HG02870 (cell line): ENCODE results near the gene PSORS1C1.

ENCODE experiments used
- ATAC-seq: cut with Tn5 transposase; IDR thresholded peaks from one replicate; pipeline ENCODE4 v1.9.1; 2021; ENCODE audit warnings: mild to moderate bottlenecking, moderate library complexity; ENCODE audit not compliant: unreplicated experiment

The PSORS1C1 gene

DNA sequence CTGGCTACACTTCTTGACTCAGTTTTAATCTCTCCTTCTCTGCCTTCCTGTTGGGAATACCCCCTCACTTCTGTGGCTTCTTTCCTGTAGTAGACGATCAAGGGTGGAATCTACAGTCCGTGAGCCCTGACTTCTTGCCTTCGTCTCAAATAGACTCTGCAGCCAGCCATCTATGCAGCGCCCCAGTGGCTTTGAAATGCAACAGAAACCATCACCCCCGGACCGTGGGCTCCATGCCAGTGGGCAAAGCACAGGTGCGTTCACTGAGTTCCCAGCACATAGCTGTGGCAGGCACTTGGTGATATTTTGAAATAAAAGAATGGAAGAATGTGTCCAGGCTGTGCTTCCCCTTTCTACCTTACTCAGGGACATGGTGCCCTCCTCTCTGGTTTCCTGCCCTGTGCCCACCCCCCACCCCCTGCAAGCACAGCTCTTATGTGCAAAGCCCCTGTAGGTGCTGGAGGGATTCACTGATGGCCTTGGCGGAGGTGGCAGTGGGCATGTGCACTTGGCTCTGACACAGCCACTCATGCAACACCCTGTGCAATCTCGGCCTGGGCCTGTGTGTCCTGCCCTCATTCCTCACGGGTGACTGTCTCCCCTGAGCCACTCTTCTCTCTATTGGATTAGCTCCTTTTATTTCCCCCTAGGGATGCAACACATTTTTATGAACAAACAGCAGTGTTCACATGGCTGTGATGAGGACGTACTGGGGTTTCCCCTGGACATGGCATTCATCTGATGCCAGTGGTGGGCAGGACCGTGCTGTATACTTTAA is 11.2 kb downstream of the PSORS1C1 start:
- no peak for ATAC-seq

DNA sequence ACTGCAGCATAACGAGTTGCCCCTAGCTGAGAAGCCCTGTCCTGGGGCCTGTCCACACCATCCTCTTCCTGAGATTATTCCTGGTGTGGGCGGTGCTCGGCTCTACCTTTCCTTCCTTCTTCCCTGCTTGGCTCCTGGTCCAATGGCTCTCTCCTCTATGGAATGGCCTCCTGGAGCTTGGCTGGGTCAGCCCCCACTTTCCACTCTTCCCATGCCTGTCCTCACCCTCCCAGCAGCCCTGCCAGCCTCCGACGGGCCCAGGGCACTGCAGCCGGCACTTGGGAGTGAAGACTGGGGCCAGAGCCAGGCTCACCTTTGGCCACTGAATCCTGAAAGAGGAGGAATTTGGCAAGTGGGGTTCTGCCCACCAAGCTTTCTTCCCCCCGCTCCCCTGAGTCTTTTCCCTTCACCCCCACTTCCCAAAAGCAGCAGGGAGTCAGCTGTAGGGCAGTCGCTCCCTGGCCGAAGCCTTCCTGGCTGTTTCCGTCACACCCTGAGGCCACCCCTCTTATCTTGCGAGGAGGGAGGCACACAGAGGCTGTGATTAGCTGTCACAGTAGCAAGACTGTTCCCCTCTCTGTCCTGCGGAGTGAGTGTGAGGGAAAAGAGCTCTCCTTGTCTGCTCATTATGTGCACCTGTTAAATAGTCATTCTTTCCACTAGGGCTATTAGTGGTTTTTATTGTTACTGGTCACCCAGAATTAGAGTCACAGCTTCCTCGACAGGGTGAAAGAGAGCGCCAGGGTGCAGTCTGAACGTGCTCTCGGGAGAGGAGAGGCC is 12.0 kb downstream of the PSORS1C1 start:
- ATAC-seq: no peak

DNA sequence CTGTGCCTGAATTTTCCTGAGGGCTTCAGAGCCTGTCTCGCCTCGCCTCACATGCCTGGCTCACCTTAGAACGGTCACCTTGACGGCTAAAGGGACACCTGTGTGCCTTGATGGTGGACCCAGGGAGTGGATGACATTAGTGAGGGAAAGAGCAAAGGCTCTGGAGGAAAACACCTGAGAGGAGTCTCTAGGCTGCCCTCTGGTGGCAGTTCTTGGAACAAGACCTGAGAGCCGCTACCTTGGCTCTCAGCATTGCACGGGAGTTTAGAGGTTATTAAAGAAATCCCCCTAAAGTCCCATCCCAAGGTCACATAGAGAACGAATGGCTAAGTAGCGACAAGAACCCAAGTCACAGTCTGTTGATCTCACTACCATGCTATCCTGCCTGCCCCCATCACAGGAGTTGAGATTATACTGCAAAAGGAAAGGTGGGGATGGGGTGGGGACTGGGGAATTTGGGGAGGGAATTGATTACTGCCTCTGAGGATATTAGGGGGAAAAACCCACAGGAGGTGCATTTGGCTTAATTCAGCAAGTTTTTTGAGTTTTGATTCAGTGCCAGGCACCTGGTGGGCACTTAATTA is 13.6 kb downstream of the PSORS1C1 start:
- no peak for ATAC-seq

DNA sequence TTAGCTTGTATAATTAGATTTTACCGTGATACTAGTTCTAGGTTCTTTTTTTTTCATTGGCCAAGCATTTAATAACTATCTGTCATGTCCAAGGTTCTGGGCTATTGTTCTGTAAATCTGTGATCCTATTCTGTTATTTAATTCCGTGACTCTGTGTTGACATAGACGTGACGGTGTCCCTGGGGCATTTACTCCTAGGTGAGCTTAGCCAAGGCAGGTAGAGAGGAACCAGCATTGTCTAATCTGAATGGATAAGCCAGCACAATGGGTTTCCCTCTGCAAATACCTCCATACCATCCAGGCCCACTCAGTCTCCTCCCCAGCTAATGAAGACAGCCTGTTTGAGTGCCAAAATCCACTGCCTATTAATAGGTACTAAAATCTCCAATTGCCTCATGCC is 14.5 kb downstream of the PSORS1C1 start:
- ATAC-seq: no peak

DNA sequence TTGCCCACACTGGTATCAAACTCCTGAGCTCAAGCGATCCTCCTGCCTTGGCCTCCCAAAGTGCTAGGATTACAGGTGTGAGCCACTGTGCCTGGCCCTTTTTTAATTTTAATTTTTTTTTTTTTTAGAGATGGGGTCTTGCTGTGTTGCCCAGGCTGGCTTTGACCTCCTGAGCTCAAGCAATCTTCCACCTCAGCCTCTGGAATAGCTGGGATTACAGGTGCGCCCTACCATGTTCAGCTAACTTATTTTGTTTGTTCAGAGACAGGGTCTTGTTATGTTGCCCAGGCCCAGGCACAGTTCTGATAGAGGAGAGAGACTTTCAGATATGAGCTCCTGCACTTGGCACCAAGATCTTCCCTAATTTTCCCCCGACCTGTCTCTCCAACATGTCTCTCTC is 16.2 kb downstream of the PSORS1C1 start:
- no peak for ATAC-seq

DNA sequence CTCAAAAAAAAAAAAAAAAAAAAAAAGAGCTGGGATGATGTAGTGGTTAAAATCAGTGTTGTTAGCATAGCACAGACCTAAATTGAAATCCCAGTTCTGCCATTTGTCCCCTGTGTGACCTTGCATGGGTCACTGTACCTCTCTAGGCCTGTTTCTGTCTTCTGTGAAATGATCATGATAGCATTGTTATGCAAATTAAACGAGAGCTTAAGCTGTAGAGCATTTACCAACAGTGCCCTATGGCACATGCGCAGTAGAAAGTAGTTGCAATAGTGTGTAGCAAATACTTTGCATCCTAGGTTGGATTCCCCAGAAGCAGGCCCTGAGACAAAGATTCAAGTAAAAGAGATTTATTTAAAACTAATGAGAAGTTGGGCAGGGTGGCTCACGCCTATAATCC is 17.0 kb downstream of the PSORS1C1 start:
- no peak for ATAC-seq

DNA sequence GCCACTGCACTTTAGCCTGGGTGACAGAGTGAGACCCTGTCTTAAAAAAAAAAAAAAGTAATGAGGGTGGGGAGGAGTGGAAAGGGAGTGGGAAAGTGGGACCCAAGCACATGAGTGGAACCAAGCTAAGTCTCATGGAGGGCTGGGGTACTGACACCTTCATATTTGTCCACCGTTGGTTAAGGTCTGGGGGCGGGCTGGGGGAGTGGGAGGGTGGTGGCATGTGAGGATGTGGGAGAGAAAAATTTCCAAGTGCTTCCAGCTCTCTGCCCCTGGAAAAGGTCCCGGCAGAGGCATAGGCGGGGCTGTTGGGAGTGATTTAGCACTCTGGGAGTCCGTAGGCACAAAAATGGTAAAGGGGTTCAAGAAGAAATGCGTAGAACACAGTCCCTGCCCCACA is 18.2 kb downstream of the PSORS1C1 start:
- no peak for ATAC-seq

DNA sequence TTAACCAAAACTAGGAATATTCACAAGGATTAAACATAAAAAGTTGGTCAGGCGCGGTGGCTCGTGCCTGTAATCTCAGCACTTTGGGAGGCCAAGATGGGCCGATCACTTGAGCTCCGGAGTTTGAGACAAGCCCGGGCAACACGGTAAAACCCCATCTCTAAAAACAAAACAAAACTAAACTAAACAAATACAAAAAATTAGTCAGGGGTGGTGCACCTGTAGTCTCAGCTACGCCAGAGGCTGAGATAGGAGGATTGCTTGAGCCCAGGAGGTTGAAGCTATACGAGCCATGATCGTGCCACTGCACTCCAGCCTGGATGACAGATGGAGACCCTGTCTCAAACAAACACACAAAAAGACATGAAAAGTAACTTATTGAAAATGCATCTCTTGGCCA is 21.1 kb downstream of the PSORS1C1 start:
- ATAC-seq: no peak

DNA sequence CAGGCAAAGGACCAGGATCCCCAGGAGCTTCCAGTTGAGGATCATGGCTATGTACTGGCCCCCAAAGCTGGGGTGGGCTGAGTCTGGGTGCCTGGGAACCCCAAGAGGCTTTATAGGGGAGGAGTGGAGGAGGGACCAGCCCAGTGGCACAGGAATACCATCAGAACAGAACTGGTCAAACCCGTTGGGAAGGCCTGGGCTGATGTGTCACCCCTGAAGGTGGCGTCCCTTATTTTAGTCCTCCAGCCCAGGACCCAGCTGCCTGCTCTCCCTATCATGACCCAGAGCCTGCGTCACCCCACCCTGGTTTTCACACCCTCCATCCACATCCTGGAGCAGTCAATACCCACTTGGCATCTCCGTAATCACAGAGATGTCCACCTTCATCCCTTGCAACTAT is 24.4 kb downstream of the PSORS1C1 start, which contains the start of gene PSORS1C2:
Gene PSORS1C2 (minus strand): TSS at position 85 of the 400 bp plus-strand sequence. CDS start 40 bp downstream, at position 45.
- no peak for ATAC-seq

DNA sequence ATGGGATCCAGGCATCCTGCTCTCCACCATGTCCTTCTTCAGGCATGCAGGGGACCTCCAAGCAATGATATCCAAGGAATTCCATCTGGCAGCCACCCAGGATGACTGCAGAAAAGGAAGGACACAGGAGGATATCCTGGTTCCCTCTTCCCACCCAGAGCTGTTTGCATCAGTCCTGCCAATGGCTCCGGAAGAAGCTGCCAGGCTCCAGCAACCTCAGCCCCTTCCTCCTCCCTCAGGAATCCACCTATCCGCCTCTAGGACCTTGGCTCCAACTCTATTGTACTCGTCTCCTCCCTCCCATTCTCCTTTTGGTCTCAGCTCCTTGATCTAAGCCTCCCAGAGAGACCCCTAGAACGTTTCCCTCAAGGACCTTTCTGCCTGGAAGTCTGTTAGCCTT is 25.0 kb downstream of the PSORS1C1 start:
- ATAC-seq: no peak

DNA sequence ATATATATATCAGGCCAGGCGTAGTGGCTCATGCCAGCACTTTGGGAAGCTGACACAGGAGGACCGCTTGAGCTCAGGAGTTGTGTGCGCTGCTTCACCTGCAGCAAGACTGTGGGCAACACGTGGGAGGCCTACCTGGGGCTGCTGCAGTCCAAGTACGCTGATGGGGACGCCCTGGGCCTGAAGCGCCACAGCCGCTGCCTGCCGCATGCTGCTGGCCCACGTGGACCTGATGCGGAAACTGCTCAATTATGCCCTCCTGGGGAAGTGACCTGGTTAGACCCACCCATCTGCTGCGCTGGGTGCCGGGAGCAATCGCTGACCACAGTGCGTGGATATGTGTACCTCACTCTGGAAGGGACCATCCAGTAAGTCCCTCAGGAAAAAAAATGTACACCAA is 26.0 kb downstream of the PSORS1C1 start:
- ATAC-seq: no peak

DNA sequence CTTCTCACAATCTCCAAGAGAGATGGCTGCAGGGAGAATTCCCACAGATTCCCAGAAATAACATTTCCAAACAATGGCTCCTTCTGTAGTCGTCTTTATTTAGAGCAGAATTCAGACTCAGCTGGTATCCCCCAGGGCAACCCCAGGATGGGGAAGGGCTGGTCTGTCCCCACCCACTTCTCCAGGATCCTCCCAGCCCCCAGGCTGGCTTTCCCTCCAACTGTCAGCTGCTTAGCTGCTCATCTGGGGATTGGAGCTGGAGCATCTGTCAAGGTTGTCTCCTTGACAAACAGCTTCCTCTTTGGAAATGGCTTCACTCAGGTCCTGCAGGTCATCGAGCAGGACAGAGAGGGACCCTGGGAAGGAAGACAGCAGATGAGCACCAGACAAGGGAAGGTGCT is 27.8 kb downstream of the PSORS1C1 start:
- no peak for ATAC-seq

DNA sequence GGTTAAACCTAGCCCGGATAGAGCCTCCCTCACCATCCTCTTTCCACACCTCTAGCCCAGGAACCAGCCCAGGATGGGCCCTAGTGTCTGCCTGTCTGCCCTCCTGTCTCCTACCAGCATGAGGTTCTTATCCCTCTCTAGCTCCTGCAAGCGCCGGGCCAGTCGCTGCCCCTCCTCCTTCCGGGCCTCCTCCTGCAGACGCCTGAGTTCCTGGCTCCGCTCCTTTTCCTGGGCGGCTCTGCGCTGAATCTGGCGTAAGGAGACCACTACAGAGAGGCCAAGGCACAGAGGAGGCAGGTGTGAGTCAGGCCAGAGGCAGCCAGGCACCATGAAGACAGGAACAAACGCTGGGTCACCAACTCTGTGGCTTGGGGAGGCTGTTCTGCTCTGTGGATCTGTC is 28.5 kb downstream of the PSORS1C1 start:
- no peak for ATAC-seq

DNA sequence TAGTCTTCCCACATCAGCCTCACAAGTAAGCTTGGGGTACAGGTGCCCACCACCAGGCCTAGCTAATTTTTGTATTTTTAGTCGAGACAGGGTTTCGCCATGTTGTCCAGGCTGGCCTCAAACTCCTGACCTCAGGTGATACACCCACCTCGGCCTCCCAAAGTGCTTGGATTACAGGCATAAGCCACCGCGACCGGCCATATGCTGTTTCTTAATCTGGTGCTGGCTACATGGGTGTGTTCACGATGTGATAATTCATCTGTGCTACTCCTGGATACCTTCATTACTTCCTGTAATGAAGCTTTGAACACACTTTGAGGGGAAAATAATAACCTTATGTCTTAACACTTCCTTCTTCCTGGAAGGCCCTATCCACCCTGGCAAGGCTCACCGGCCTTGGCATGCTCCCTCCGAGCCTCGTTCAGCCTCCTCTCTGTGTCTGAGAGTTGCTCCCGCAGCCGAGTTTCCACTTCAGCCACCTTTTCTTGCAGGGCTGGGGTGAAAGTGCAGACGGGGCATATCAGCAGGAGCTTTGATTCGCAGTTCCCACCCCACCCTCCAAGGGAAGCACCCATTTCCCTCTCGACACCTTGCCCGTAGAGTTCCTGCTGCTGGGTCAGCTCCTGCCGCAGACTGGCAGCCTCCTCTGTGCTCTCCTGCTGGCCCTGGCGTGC is 29.8 kb downstream of the PSORS1C1 start:
- ATAC-seq: no peak

DNA sequence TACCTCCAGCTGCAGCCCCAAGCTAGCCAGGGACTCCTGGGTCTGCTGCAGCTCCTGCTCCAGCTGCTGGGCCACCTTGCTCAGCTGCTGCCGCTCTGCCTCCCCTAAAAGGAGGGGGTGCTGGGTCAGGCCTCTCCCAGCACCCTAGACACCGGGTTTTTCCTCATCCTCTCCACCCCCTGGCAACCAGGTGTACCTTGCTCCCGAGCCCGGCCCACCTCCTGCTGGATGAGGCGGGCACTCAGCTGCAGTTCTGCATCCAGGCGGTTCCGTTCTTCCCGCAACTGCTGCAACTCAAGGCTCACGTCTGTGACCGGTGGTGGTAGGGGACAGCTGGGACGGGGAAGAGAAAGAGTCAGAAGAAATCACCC is 30.4 kb downstream of the PSORS1C1 start:
- no peak for ATAC-seq

DNA sequence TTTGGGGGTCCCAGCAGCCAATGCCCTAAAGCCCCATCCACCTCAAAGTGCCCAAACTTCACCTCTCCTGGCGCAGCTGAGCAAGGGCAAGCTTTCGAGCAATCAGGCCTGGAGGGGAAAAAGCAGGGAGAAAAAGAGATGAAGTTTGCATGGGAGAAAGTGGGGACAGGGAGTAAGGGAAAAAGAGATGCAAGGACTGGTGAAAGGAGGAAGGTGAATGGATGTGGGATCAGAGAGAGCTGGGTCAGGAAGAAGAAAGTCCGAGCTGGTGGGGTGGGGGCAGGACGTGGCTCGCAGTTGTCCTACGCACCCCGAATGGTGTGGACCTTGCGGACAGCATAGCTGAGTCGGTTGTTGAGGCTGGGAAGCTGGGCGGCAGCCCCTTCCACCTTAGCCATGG is 30.8 kb downstream of the PSORS1C1 start:
- ATAC-seq: no peak

DNA sequence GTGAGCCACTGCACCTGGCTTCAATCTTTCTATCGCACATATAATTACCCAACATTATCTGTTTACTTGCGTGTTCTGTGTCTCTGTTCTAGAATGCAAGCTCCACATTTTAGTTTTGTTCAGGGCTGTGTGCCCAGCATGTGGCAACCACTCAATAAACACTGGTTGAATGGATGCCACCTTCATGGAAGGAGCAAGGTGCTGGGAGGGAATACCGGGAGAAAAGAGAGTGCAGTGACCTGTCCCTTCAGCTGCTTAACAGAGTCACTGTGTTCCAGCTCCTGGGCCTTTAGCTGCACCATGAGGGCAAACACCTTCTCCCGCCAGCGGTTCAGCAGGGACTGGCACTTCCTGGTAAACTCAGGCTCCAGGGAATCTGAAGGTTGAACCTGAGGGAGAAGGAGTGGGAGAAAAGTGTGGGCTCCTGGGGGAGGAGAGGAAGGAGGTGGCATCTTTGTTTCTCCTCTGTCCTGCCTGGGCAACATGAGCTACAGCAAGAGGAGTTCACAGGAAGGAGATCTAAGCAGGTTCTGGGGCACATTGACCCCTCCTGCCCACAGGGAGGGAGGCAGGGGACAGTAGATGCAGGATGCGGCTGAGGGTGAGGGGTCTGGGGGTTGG is 35.3 kb downstream of the PSORS1C1 start:
- ATAC-seq: no peak

DNA sequence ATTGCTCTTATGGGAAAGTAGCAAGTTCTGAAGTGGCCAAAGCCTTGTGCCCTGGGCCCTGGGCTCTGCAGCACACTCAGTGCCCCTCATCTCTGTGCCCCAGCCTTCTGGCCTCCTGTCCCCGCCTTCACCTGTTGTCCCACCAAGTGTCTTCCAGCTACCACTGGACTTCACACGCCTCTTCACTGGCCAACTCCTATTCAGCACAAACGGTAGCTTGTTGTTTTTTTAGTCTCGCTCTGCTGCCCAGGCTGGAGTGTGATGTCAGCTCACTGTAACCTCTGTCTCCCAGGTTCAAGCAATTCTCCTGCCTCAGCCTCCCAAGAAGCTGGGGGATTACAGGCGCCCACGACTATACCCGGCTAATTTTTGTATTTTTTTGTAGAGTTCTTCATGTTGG is 38.2 kb downstream of the PSORS1C1 start:
- ATAC-seq: no peak

DNA sequence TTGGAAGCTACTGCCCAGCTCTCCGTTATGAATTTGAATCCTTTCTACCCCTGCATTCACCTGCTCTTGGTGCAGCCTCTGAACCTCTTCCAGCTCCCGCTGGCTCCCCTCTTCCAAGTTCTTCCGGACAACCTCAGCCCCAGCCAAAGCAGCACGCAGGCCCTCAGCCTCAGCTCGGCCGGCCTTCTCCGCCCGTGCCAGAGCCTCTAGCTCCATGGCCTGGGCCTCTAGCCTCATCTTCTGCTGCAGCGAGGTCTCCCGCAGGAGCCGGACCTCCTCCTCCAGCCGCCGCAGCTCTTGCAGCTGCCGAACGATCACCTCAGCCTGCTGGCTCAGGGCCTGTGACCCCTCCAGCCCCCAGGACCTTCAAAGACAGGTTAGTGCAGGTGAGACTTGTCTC is 39.8 kb downstream of the PSORS1C1 start:
- ATAC-seq: no peak

DNA sequence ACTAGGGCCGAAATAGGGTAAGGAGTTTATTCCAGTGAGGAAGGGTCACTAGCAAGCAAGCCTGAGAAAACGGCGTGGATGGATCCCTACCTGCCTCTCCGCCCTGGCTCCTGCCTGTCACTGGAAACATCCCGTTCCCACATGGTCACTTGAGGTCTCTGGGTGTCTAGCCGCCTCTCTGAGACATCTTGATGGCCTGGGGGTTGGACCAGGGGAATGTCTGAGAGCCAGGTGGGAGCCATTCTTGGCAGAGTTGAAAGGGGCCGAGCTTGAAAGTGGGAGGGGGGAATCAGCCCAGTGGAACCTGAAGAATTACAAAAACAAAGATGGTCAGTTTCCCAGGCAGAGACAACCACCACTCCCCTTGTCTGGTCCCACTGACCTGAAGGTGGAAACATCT is 42.0 kb downstream of the PSORS1C1 start:
- ATAC-seq: no peak

DNA sequence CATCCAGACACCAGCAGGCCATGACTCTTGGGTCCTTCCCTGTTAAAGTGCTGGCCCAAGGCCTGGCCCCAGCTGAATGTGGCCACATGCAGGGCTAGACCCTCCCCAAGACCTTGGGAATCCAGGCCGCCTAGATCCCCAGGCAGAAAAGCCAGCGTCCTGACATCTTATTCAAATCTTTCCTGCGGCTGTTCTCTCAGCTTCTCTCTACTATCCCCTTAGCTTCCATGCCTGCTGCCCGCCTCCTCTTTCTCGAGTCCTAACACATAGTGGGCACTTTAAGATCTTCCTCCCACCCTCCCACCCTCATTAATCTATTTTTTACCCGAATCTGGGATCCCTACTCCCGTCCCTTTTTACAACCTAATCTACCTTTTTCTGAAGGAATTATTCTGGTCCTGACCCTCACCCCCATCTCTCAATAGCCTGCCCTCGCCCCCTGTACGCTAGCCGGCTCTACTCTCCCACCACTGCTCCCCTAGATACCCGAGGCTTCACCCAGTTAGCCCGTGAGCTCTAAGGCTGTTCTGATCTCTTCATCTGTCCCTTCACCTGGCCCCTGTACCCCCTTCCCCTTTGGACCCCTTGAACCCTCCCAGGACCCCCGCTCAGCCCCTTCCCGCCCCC is 43.0 kb downstream of the PSORS1C1 start, which contains the start of gene CCHCR1:
Gene CCHCR1 (minus strand): TSS at position 290 of the 627 bp plus-strand sequence. CDS start 202 bp downstream, at position 88.
- ATAC-seq: no peak
